PC-3 (cell line): Measurements from ENCODE around the gene CAND2. TPM values are rescaled to one million over a fixed set of nuclear protein-coding genes. Genes with fewer than 3 reads are reported as not detected.

Source experiments
- ATAC-seq: fragments of 200-7000 bp; cut with Tn5 transposase; 2 replicates; pipeline ENCODE4 v1.9.1; 2020; ENCODE audit warnings: mild to moderate bottlenecking, moderate library complexity
- BruUV-seq: library from RNA; stranded (reverse); fragments of 400-500 nt; replicated peaks from 2 replicates; lab custom pipeline; 2021; lab: Mats Ljungman, UMichigan
- CTCF ChIA-PET: fragments of 300-600 bp; sonication (Branson Sonifier 250); formaldehyde crosslinking; loops from one replicate; lab custom pipeline; 2022; ENCODE audit warnings: antibody characterized with exemption; lab: Charles Lee
- POLR2A ChIA-PET: fragments of 300-600 bp; sonication (Branson Sonifier 250); formaldehyde crosslinking; loops from one replicate; lab custom pipeline; 2022; ENCODE audit warnings: antibody characterized with exemption; ENCODE audit not compliant: unreplicated experiment; lab: Charles Lee
- DNase-seq: peaks from one replicate; pipeline ENCODE4 v3.0.0-alpha.2; 2015
- H2AFZ ChIP-seq: fragments of 300-600 bp; sonication (generic); 2 replicates; pipeline ENCODE4 v1.6.0; 2016; ENCODE audit warnings: antibody characterized with exemption, low read length
- H3F3A ChIP-seq: fragments of 300-600 bp; sonication (generic); one replicate; pipeline ENCODE4 v1.6.0; 2017; ENCODE audit warnings: antibody characterized with exemption, low read length, control low read depth, mild to moderate bottlenecking; ENCODE audit not compliant: unreplicated experiment
- H3K27ac ChIP-seq: fragments of 300-600 bp; sonication (generic); 2 replicates; pipeline ENCODE4 v1.5.1; 2016; ENCODE audit warnings: mild to moderate bottlenecking, low read length
- H3K27me3 ChIP-seq: fragments of 300-600 bp; sonication (generic); 2 replicates; pipeline ENCODE4 v1.6.1; 2016; ENCODE audit warnings: low read length, mixed read lengths
- H3K36me3 ChIP-seq: fragments of 300-600 bp; sonication (generic); 2 replicates; pipeline ENCODE4 v1.6.1; 2016; ENCODE audit warnings: low read depth, mixed run types, low read length, mixed read lengths
- H3K4me1 ChIP-seq: fragments of 300-600 bp; sonication (generic); 2 replicates; pipeline ENCODE4 v1.5.1; 2016; ENCODE audit warnings: low read length; ENCODE audit not compliant: insufficient read depth
- H3K4me2 ChIP-seq: fragments of 300-600 bp; sonication (generic); 2 replicates; pipeline ENCODE4 v1.6.0; 2016; ENCODE audit warnings: low read length
- H3K4me3 ChIP-seq: fragments of 300-600 bp; sonication (generic); 2 replicates; pipeline ENCODE4 v1.5.1; 2016; ENCODE audit warnings: mild to moderate bottlenecking, low read length, mixed read lengths
- H3K79me2 ChIP-seq: fragments of 300-600 bp; sonication (generic); 2 replicates; pipeline ENCODE4 v1.6.1; 2017; ENCODE audit warnings: low read length, mixed read lengths
- H3K9ac ChIP-seq: fragments of 300-600 bp; sonication (generic); 2 replicates; pipeline ENCODE4 v1.6.0; 2016; ENCODE audit warnings: mild to moderate bottlenecking, low read length
- H3K9me2 ChIP-seq: fragments of 300-600 bp; sonication (generic); replicated peaks from 2 replicates; pipeline ENCODE4 v1.6.1; 2016; ENCODE audit warnings: mixed run types, low read length, mixed read lengths
- H3K9me3 ChIP-seq: fragments of 300-600 bp; sonication (generic); 2 replicates; pipeline ENCODE4 v1.6.1; 2016; ENCODE audit warnings: low read length, mixed read lengths
- H4K20me1 ChIP-seq: fragments of 300-600 bp; sonication (generic); 2 replicates; pipeline ENCODE4 v1.6.1; 2016; ENCODE audit warnings: low read length, mixed read lengths
- CTCF ChIP-seq: fragments of 300-600 bp; sonication (generic); conservative IDR thresholded peaks from 2 replicates; pipeline ENCODE4 v1.5.1; 2017; ENCODE audit warnings: antibody characterized with exemption, low read depth, mild to moderate bottlenecking, low read length
- EZH2 ChIP-seq: fragments of 300-600 bp; sonication (generic); IDR thresholded peaks from one replicate; pipeline ENCODE4 v1.6.1; 2017; ENCODE audit warnings: antibody characterized with exemption, mild to moderate bottlenecking, low read length; ENCODE audit not compliant: unreplicated experiment
- EZH2phosphoT487 ChIP-seq: fragments of 300-600 bp; sonication (generic); IDR thresholded peaks from 2 replicates; pipeline ENCODE4 v1.6.1; 2018; ENCODE audit warnings: mild to moderate bottlenecking, antibody characterized with exemption, low read length, borderline replicate concordance
- intact Hi-C: fragments of 100-400 bp; cut with micrococcal nuclease; formaldehyde crosslinking; loops from 2 replicates; pipeline ENCODE4 v1.9.0; 2023
- total RNA-seq: library from RNA; depleted of rRNA; stranded (reverse); fragments of >200 nt; gene quantifications from 2 replicates; pipeline ENCODE4 v1.2.3, GENCODE V29; 2014

Gene CAND2
- total RNA-seq, 1 experiment from 2014 or later: 4.8 TPM

- TF ChIP-seq EZH2: no peak
- TF ChIP-seq EZH2phosphoT487: no peak
- TF ChIP-seq CTCF: no peak
- peak overlapping the region; percentile 23 for H3K4me2 ChIP-seq
- H3K36me3 ChIP-seq: no peaks in the 10 kb centered on the region; the same call in 1 of the 2 replicates
- H4K20me1 ChIP-seq: no peaks in the 10 kb centered on the region
- H2AFZ ChIP-seq: no peak overlapping the region; the same call in 1 of the 2 replicates
- peaks cover 53% of the 10 kb centered on the region for H3K4me1 ChIP-seq
- no peaks in the 10 kb centered on the region for H3K9me3 ChIP-seq
- H3K9me2 ChIP-seq: no peaks in the 10 kb centered on the region
- intact Hi-C loops: no loop called here
- H3K9ac ChIP-seq: peak overlapping the region; percentile 64
- POLR2A ChIA-PET: no interaction called here
- H3K79me2 ChIP-seq: peaks cover 13% of the 10 kb centered on the region
- H3F3A ChIP-seq: no peaks in the 10 kb centered on the region
- no peak overlapping the region for H3K4me3 ChIP-seq
- ATAC-seq (peak; percentile 32), DNase-seq (peak; percentile 91)
- no peaks in the 10 kb centered on the region for H3K27me3 ChIP-seq
- CTCF ChIA-PET: interaction anchor here (0.8 kb wide), 1 partner anchor 42 kb away, joined by 3 read pairs; no protein-coding TSS in a partner anchor
- no TSS peak for BruUV-seq
- H3K27ac ChIP-seq: peak overlapping the region; percentile 87
Measured at GRCh38 chr3:12751571-12751970, 44.9 kb upstream of the CAND2 start.

DNA sequence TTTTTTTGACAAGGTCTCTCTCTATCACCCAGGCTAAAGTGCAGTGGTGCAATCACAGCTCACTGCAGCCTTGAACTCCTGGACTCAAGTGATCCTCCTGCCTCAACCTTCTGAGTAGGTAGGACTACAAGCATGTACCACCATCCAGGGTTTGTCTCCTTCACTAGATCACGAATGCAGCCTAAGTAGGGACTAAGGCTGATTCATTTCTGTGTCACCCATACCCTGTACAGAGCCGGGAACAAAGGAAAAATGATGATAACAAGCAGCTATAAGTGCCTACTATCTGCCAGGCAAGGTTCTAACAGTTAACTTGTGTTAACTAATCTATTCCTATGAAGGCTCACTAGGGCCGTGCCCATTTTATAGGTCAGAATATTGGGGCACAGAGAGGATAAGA is 44.4 kb upstream of the CAND2 start:
- H3K9me2 ChIP-seq: no peaks in the 10 kb centered on the region
- TF ChIP-seq CTCF: no peak
- TF ChIP-seq EZH2: no peak
- TF ChIP-seq EZH2phosphoT487: no peak
- H3K4me3 ChIP-seq: no peak overlapping the region
- no TSS peak for BruUV-seq
- H3K9ac ChIP-seq: peak overlapping the region; percentile 64
- H3K79me2 ChIP-seq: peaks cover 17% of the 10 kb centered on the region
- H3K4me2 ChIP-seq: peak overlapping the region; percentile 23
- no peaks in the 10 kb centered on the region for H4K20me1 ChIP-seq
- H3K36me3 ChIP-seq: no peaks in the 10 kb centered on the region; the same call in 1 of the 2 replicates
- peaks cover 53% of the 10 kb centered on the region for H3K4me1 ChIP-seq
- no peaks in the 10 kb centered on the region for H3K9me3 ChIP-seq
- ATAC-seq: no peak; the same call in 1 of the 2 replicates
- CTCF ChIA-PET: no interaction called here
- intact Hi-C loops: no loop called here
- no peaks in the 10 kb centered on the region for H3K27me3 ChIP-seq
- DNase-seq: peak; percentile 53
- no peak overlapping the region for H2AFZ ChIP-seq
- POLR2A ChIA-PET: no interaction called here
- no peaks in the 10 kb centered on the region for H3F3A ChIP-seq
- peak overlapping the region; percentile 87 for H3K27ac ChIP-seq

DNA sequence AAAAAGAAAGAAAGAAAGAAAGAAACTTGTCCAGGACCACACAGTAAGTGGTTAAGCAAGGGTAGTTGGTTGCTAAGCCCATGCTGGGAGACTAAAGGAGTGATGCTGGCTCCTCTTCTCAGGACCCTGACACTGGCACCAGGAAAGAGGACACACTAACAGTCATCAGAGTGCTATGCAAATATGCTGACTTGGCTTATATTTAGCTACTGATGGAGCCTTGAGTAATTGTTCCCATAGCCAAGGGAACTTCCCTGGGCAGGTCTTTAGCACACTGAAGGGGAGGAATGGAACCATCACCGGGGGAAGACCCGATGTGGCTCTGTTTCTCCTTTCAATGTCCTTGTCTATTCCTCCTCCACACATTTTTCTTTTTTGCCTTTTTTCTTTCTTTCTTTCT is 43.7 kb upstream of the CAND2 start:
- peaks cover 22% of the 10 kb centered on the region for H3K79me2 ChIP-seq
- POLR2A ChIA-PET: no interaction called here
- H3K9me2 ChIP-seq: no peaks in the 10 kb centered on the region
- intact Hi-C loops: no loop called here
- peak overlapping the region; percentile 70 for H3K9ac ChIP-seq
- H3K9me3 ChIP-seq: no peaks in the 10 kb centered on the region
- H3K4me3 ChIP-seq: no peak overlapping the region
- peak; percentile 75 for DNase-seq
- H3F3A ChIP-seq: no peaks in the 10 kb centered on the region
- peaks cover 57% of the 10 kb centered on the region for H3K4me1 ChIP-seq
- TF ChIP-seq CTCF (no peak), EZH2phosphoT487 (no peak), EZH2 (no peak)
- no peaks in the 10 kb centered on the region for H4K20me1 ChIP-seq
- H3K36me3 ChIP-seq: no peaks in the 10 kb centered on the region; the same call in 1 of the 2 replicates
- H3K4me2 ChIP-seq: peak overlapping the region; percentile 48
- H3K27ac ChIP-seq: peak overlapping the region; percentile 87
- ATAC-seq: peak; percentile 20; the same call in 1 of the 2 replicates
- CTCF ChIA-PET: no interaction called here
- no peaks in the 10 kb centered on the region for H3K27me3 ChIP-seq
- no TSS peak for BruUV-seq
- H2AFZ ChIP-seq: no peak overlapping the region
